Esophagus squamous epithelium (tissue), 5 donors: ENCODE data around the gene KRT8. TPM values are rescaled to one million over a fixed set of nuclear protein-coding genes. Genes with fewer than 3 reads are reported as not detected.

ENCODE experiments used
- DNase-seq: peaks from one replicate; lab custom pipeline; 2025; lab: John Stamatoyannopoulos, UW
- H3K27ac ChIP-seq, 4 donors: fragments of 200-600 bp; sonication (generic); one replicate each; pipeline ENCODE4 v1.5.1; 2016 to 2019; ENCODE audit warnings: mild to moderate bottlenecking in 1 of 4
- H3K27me3 ChIP-seq, 4 donors: fragments of 200-600 bp; sonication (generic); 1 replicate in 3 of 4; 2 replicates in 1 of 4; pipeline versions ENCODE4 v1.5.1 to v1.6.0; 2017 to 2021; ENCODE audit warnings: antibody characterized with exemption in 1 of 4
- H3K36me3 ChIP-seq, 3 donors: fragments of 200-600 bp; sonication (generic); one replicate each; pipeline ENCODE4 v1.5.1; 2016 to 2019
- H3K4me1 ChIP-seq, 3 donors: fragments of 200-600 bp; sonication (generic); one replicate each; pipeline ENCODE4 v1.5.1; 2017 to 2019
- H3K4me3 ChIP-seq, 4 donors: fragments of 200-600 bp; sonication (generic); 1 replicate in 3 of 4; 2 replicates in 1 of 4; pipeline ENCODE4 v1.5.1; 2016 to 2019; ENCODE audit warnings: mild to moderate bottlenecking in 2 of 4, moderate library complexity in 1 of 4
- H3K9me3 ChIP-seq, 3 donors: fragments of 200-600 bp; sonication (generic); one replicate each; pipeline ENCODE4 v1.5.1; 2016 to 2019
- POLR2A ChIP-seq, 4 donors: fragments of 450-650 bp; IDR thresholded peaks; one replicate each; pipeline ENCODE4 v1.6.1; 2017; ENCODE audit warnings: antibody characterized with exemption in 4 of 4, mild to moderate bottlenecking in 4 of 4, moderate library complexity in 3 of 4
- WGBS, 2 donors: methylation state at CpG; one replicate each; pipeline ENCODE4 v1.1.5; 2018; 5-methylcytosine and 5-hydroxymethylcytosine counted together
- intact Hi-C: fragments of 100-400 bp; cut with DNase I; formaldehyde crosslinking; loops from one replicate; pipeline ENCODE4 v1.15.0; 2022
- total RNA-seq, 4 donors: library from RNA; depleted of rRNA; stranded (reverse); fragments of >200 nt; gene quantifications; one replicate each; pipeline ENCODE4 v1.1.0, GENCODE V29; 2016
- TF ChIP-seq, protein P1 (sequence below), 6 experiments: fragments of 450-650 bp in 4 of 6; fragments of 200-600 bp in 2 of 6; sonication (generic) in 2 of 6; IDR thresholded peaks; one replicate each; pipeline ENCODE4 v1.5.1; 2016 to 2019; ENCODE audit warnings: antibody characterized with exemption in 6 of 6, mild to moderate bottlenecking in 4 of 6, moderate library complexity in 4 of 6
- donor health status: DM: yes; HTN: yes; CAD: no.

The KRT8 gene
- total RNA-seq, 4 donors from 2014 or later, result 27.2 to 50.2 (median 38.2) TPM

DNA sequence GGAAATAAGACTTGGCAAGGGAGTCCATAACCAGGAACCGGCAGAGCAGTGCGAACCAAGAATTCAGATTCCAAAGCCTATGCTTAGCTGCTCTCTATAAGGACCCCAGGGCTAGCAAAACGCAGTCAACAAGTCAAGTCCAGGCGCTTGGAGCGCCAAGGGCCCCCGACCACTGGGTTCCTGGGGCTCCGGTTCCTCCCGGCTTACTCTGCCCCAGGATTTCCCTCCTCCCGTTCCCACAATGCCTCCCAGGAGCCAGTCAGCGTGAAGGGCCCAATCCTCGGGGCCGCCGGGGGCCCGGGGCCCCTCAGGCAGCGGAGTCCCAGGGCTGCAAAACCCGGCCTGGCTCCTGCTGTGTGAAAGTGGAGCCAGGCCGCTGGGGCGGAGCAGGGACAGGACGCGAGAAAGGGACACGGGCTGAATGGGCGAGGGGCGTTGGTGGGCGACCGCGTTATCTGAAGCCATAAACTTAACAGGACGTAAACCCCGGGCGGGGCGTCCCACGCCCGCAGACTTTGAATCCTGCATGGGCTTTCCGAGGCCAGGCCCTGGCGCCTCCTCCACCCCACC, 1.5 kb downstream of the KRT8 start:
- DNase-seq, result no peak
- intact Hi-C loops, result no loop called here
- Histone ChIP-seq H3K27ac (peak overlapping the region; percentile 46 to 71 (median 67)), H3K9me3 (no peaks in the 10 kb centered on the region), H3K27me3 (peaks cover 0 to 5% (median 0%) of the 10 kb centered on the region in 4 donors), H3K4me1 (peaks cover 31 to 59% (median 39%) of the 10 kb centered on the region in 3 donors), H3K36me3 (peaks cover 0 to 35% (median 0%) of the 10 kb centered on the region in 3 donors), H3K4me3 (peak overlapping the region; percentile 39 to 68 (median 51))
- TF ChIP-seq, protein P1, sequence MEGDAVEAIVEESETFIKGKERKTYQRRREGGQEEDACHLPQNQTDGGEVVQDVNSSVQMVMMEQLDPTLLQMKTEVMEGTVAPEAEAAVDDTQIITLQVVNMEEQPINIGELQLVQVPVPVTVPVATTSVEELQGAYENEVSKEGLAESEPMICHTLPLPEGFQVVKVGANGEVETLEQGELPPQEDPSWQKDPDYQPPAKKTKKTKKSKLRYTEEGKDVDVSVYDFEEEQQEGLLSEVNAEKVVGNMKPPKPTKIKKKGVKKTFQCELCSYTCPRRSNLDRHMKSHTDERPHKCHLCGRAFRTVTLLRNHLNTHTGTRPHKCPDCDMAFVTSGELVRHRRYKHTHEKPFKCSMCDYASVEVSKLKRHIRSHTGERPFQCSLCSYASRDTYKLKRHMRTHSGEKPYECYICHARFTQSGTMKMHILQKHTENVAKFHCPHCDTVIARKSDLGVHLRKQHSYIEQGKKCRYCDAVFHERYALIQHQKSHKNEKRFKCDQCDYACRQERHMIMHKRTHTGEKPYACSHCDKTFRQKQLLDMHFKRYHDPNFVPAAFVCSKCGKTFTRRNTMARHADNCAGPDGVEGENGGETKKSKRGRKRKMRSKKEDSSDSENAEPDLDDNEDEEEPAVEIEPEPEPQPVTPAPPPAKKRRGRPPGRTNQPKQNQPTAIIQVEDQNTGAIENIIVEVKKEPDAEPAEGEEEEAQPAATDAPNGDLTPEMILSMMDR (IDR thresholded peaks at IDR 0.05), result no peak
- TF ChIP-seq POLR2A (IDR thresholded peaks at IDR 0.05), result peak in 1 of 4 donors; percentile 57
- 14 to 33% methylated on average over 4 to 5 of the region's 34 CpGs for WGBS, 2 donors

DNA sequence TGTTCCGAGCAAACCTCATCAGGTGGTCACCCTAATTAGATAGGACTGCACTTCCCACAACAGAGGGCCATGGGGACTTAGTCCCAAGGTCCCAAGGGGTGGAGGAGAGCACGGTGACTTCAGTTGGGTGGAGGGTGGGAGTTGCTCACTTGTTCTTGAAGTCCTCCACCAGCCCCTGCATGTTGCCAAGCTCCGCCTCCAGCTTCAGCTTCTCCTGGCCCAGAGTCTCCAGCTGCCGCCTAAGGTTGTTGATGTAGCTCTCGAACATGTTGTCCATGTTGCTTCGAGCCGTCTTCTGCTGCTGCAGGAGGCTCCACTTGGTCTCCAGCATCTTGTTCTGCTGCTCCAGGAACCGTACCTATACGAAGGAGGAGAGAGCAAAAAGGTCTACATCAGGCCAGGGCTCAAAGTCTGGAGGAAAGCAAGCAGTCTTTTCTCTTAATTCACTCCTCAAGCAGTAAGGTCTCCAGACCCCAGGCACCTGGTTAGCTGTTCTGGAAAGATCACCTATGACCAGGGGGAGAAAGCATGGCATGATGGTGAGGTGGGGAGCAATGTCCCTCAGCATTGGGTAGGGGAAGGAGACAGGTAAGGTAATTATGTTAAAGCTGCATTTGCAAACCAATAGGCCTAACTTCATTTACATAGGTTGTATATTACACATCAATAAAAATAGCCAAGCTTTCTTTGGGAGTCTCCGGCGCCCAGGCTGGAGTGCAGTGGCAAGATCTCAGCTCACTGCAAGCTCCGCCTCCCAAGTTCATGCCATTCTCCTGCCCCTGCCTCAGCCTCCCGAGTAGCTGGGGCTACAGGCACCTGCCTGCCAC, 2.9 kb downstream of the KRT8 start:
- H3K27ac ChIP-seq, result no peak overlapping the region
- intact Hi-C loops, result no loop called here
- H3K4me1 ChIP-seq, result peaks cover 19 to 45% (median 28%) of the 10 kb centered on the region in 3 donors

DNA sequence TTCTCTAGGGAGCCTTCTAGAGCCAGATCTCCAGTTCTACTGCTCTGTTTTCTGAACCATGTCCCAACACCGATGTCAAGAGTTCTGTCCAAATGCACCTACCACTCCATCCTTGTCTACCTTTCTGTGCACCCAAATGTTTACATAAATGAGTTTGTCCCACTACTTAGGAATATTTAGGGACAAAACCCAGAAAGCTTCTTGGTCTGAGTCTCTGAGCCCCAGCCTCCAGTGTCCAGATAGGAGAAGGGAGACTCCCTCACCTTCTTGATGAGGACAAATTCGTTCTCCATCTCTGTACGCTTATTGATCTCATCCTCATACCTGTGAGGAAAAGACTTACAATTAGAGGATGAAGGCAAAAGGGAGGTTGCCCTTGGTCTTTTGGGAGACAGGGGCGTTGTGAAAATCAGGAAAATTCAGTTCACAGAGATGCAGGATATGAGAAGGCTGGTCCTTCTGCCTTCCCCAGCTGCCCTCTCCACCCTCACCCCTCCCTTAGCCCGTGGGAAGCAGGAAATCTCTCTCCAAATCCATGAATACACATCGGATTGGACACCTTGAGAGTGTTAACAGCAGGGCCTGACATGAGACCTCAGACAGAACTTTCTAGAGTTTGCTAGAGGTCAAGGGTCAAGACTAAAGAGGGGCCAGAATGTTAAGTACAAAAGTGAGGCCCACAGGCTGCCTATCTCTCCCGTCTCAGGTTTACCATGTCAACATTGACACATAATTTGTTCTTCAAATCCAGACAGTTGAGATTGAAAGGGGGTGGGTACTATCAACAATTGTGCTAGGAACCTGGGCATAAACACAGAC, 3.8 kb downstream of the KRT8 start:
- 61 to 77% methylated on average over 6 to 7 of the region's 7 CpGs for WGBS, 2 donors
- TF ChIP-seq, protein P1 (IDR thresholded peaks at IDR 0.05), result no peak
- TF ChIP-seq POLR2A (IDR thresholded peaks at IDR 0.05), result no peak
- intact Hi-C loops, result no loop called here
- Histone ChIP-seq H3K4me3 (no peak overlapping the region), H3K36me3 (peaks cover 0 to 41% (median 0%) of the 10 kb centered on the region in 3 donors), H3K4me1 (peaks cover 14 to 36% (median 23%) of the 10 kb centered on the region in 3 donors), H3K27me3 (peaks cover 0 to 5% (median 0%) of the 10 kb centered on the region in 4 donors), H3K27ac (no peak overlapping the region), H3K9me3 (no peaks in the 10 kb centered on the region)
- no peak for DNase-seq

More for the DNA sequence above, 2.9 kb downstream of the KRT8 start:
- Histone ChIP-seq H3K9me3 (no peaks in the 10 kb centered on the region), H3K36me3 (peaks cover 0 to 41% (median 0%) of the 10 kb centered on the region in 3 donors), H3K27me3 (peaks cover 0 to 5% (median 0%) of the 10 kb centered on the region in 4 donors), H3K4me3 (no peak overlapping the region)
- TF ChIP-seq POLR2A (IDR thresholded peaks at IDR 0.05), result no peak
- TF ChIP-seq, protein P1 (IDR thresholded peaks at IDR 0.05), result no peak
- 84 to 87% methylated on average over 9 to 11 of the region's 13 CpGs for WGBS, 2 donors
- no peak for DNase-seq

- H3K9me3 ChIP-seq, result no peaks in the 10 kb centered on the region
- no peak overlapping the region for H3K27ac ChIP-seq
- no peak for DNase-seq
- H3K4me3 ChIP-seq, result no peak overlapping the region
- peaks cover 0 to 41% (median 0%) of the 10 kb centered on the region in 3 donors for H3K36me3 ChIP-seq
- peaks cover 14 to 34% (median 18%) of the 10 kb centered on the region in 3 donors for H3K4me1 ChIP-seq
- WGBS, 2 donors, result 59 to 80% methylated on average over 6 to 8 of the region's 9 CpGs
- TF ChIP-seq, protein P1 (IDR thresholded peaks at IDR 0.05), result no peak
- no peak for TF ChIP-seq POLR2A (IDR thresholded peaks at IDR 0.05)
- intact Hi-C loops, result no loop called here
- peaks cover 0 to 5% (median 0%) of the 10 kb centered on the region in 4 donors for H3K27me3 ChIP-seq
Observed at GRCh38 chr12:52900166-52900895, 4.5 kb downstream of the KRT8 start.
